CD4-positive, CD25-positive, alpha-beta regulatory T cell (primary cell): ENCODE results near the gene EPS8. TPM values are rescaled to one million over a fixed set of nuclear protein-coding genes. Genes with fewer than 3 reads are reported as not detected.

Experiments
- ATAC-seq, 2 donors: fragments of 150-1000 bp; cut with Tn5 transposase; one replicate each; pipeline ENCODE4 v1.10.0; 2021; ENCODE audit warnings: low read depth in 2 of 2, moderate number of reproducible peaks in 2 of 2, moderate library complexity in 1 of 2
- DNase-seq, 3 donors: peaks; one replicate each; pipeline versions ENCODE4 v3.0.0 to v3.0.0-alpha.2; 2012 to 2022; ENCODE audit warnings: mixed read lengths in 1 of 3
- H3K27ac ChIP-seq: one replicate; pipeline ENCODE4 v1.7.0; 2013; ENCODE audit warnings: mild to moderate bottlenecking, low read length; ENCODE audit not compliant: insufficient read depth, poor library complexity, severe bottlenecking
- H3K27me3 ChIP-seq: one replicate; pipeline ENCODE4 v1.7.0; 2013; ENCODE audit warnings: low read length; ENCODE audit not compliant: control insufficient read depth, insufficient read depth
- H3K36me3 ChIP-seq: one replicate; pipeline ENCODE4 v1.7.0; 2013; ENCODE audit warnings: mild to moderate bottlenecking, low read length, moderate library complexity; ENCODE audit not compliant: control insufficient read depth, insufficient read depth
- H3K4me1 ChIP-seq: 2 replicates; pipeline ENCODE4 v1.7.0; 2013; ENCODE audit warnings: mild to moderate bottlenecking, low read length; ENCODE audit not compliant: insufficient read depth, control insufficient read depth, poor library complexity, severe bottlenecking
- H3K4me3 ChIP-seq: one replicate; pipeline ENCODE4 v1.7.0; 2013; ENCODE audit warnings: low read depth, mild to moderate bottlenecking, low read length, moderate library complexity
- H3K9me3 ChIP-seq, 2 experiments: 1 replicate in 1 of 2; 2 replicates in 1 of 2; pipeline ENCODE4 v1.7.0; 2013; ENCODE audit warnings: low read length in 2 of 2, mild to moderate bottlenecking in 1 of 2, moderate library complexity in 1 of 2; ENCODE audit not compliant: control insufficient read depth in 2 of 2
- H3K27ac Mint-ChIP-seq, 3 donors: one replicate each; pipeline ENCODE4 v1.8.0; 2020 to 2022; ENCODE audit warnings: mild to moderate bottlenecking in 3 of 3, mixed read lengths in 3 of 3, moderate library complexity in 2 of 3
- H3K27me3 Mint-ChIP-seq: one replicate; pipeline ENCODE4 v1.8.0; 2022; ENCODE audit warnings: mild to moderate bottlenecking, mixed read lengths
- H3K36me3 Mint-ChIP-seq: one replicate; pipeline ENCODE4 v1.8.0; 2020; ENCODE audit warnings: mixed read lengths
- H3K4me1 Mint-ChIP-seq, 4 donors: one replicate each; pipeline ENCODE4 v1.8.0; 2020 to 2022; ENCODE audit warnings: mixed read lengths in 4 of 4, mild to moderate bottlenecking in 1 of 4
- H3K4me3 Mint-ChIP-seq, 4 donors: one replicate each; pipeline ENCODE4 v1.8.0; 2020 to 2022; ENCODE audit warnings: mild to moderate bottlenecking in 4 of 4, mixed read lengths in 4 of 4, moderate library complexity in 3 of 4
- H3K9me3 Mint-ChIP-seq, 7 donors: one replicate each; pipeline ENCODE4 v1.8.0; 2020 to 2022; ENCODE audit warnings: mixed read lengths in 7 of 7, mild to moderate bottlenecking in 3 of 7, moderate library complexity in 2 of 7
- polyA plus RNA-seq, 4 donors: library from polyadenylated mRNA; unstranded; fragments of 300-500 nt; fragmentation: Illumina TruSeq; gene quantifications; one replicate each; pipeline ENCODE4 v1.2.3, GENCODE V29; 2021
- total RNA-seq: library from RNA; stranded (reverse); gene quantifications from one replicate; pipeline ENCODE4 v1.2.3, GENCODE V29; 2022

Gene EPS8
- total and polyA plus RNA-seq, 5 donors from 2014 or later, result 1.1 to 3.3 (median 1.8) TPM

- no peak for DNase-seq
- Mint-ChIP-seq H3K27me3 (peaks cover 4% of the 10 kb centered on the region), H3K4me3 (peak overlapping the region in 1 of 4 donors; percentile 41), H3K9me3 (peaks cover 0 to 3% (median 0%) of the 10 kb centered on the region in 7 donors), H3K4me1 (peaks cover 10 to 31% (median 21%) of the 10 kb centered on the region in 4 donors), H3K27ac (peak overlapping the region in 2 of 3 donors; percentile 34 to 40), H3K36me3 (no peaks in the 10 kb centered on the region)
- no peak for ATAC-seq
- Histone ChIP-seq H3K9me3 (no peaks in the 10 kb centered on the region), H3K4me1 (peaks cover 9% of the 10 kb centered on the region), H3K4me3 (no peak overlapping the region), H3K36me3 (no peaks in the 10 kb centered on the region), H3K27ac (no peak overlapping the region), H3K27me3 (no peaks in the 10 kb centered on the region)
Measured at GRCh38 chr12:15574353-15574752, 214.8 kb downstream of the EPS8 start.

Other genes starting within 250 kb of the EPS8 start
- gene STRAP, start 93.0 kb upstream of the EPS8 start, total RNA-seq, result 107 TPM
- 100 to 1,000 TPM; 106 to 130 (median 117) TPM for gene STRAP, start 93.0 kb upstream of the EPS8 start, polyA plus RNA-seq
- 14.8 TPM for gene DERA, start 121.9 kb upstream of the EPS8 start, total RNA-seq
- gene DERA, start 121.9 kb upstream of the EPS8 start, polyA plus RNA-seq, result 10 to 100 TPM; 21.5 to 45.5 (median 41.4) TPM